Liver (tissue), 9 donors: ENCODE results near the gene TSPAN18. TPM values are rescaled to one million over a fixed set of nuclear protein-coding genes. Genes with fewer than 3 reads are reported as not detected.

Experiments
- DNase-seq: peaks from one replicate; pipeline ENCODE4 v3.0.0-alpha.2; 2017; ENCODE audit warnings: low spot score
- H3K27ac ChIP-seq, 2 donors: one replicate each; pipeline ENCODE4 v1.7.0; 2013; ENCODE audit warnings: inconsistent platforms in 2 of 2, low read length in 2 of 2, control low read depth in 1 of 2, low read depth in 1 of 2, mild to moderate bottlenecking in 1 of 2
- H3K27me3 ChIP-seq, 4 donors: one replicate each; pipeline versions ENCODE4 v1.6.1 to v1.7.0; 2013; ENCODE audit warnings: low read length in 3 of 4, inconsistent platforms in 1 of 4, mild to moderate bottlenecking in 1 of 4, moderate library complexity in 1 of 4; ENCODE audit not compliant: control insufficient read depth in 4 of 4, insufficient read depth in 4 of 4
- H3K36me3 ChIP-seq, 4 donors: one replicate each; pipeline versions ENCODE4 v1.6.1 to v1.7.0; 2013; ENCODE audit warnings: low read length in 3 of 4, mild to moderate bottlenecking in 3 of 4, low read depth in 1 of 4, moderate library complexity in 1 of 4; ENCODE audit not compliant: control insufficient read depth in 4 of 4, insufficient read depth in 3 of 4
- H3K4me1 ChIP-seq, 4 donors: one replicate each; pipeline versions ENCODE4 v1.6.1 to v1.7.0; 2013; ENCODE audit warnings: low read length in 3 of 4, mild to moderate bottlenecking in 3 of 4, moderate library complexity in 1 of 4; ENCODE audit not compliant: control insufficient read depth in 4 of 4, insufficient read depth in 4 of 4
- H3K4me3 ChIP-seq, 3 donors: one replicate each; pipeline versions ENCODE4 v1.6.1 to v1.7.0; 2013; ENCODE audit warnings: low read length in 3 of 3, control low read depth in 1 of 3, low read depth in 1 of 3, mild to moderate bottlenecking in 1 of 3
- H3K9ac ChIP-seq, 2 donors: one replicate each; pipeline ENCODE4 v1.7.0; 2013; ENCODE audit warnings: low read length in 2 of 2, mild to moderate bottlenecking in 2 of 2, moderate library complexity in 2 of 2, control low read depth in 1 of 2, low read depth in 1 of 2
- H3K9me3 ChIP-seq, 4 donors: one replicate each; pipeline versions ENCODE4 v1.6.1 to v1.7.0; 2013; ENCODE audit warnings: low read length in 3 of 4; ENCODE audit not compliant: control insufficient read depth in 4 of 4
- CTCF ChIP-seq: fragments of 150-350 bp; IDR thresholded peaks from 2 replicates; pipeline ENCODE4 v1.5.1; 2017; ENCODE audit warnings: improper control_type of control experiment, low read depth, low read length; ENCODE audit not compliant: missing input control
- FOXA1 ChIP-seq: IDR thresholded peaks from 2 replicates; pipeline ENCODE4 v1.6.1; 2016; ENCODE audit warnings: antibody characterized with exemption
- GABPA ChIP-seq, 2 donors: IDR thresholded peaks in 1 of 2; conservative IDR thresholded peaks in 1 of 2; 2 replicates each; pipeline ENCODE4 v1.6.1; 2016; ENCODE audit warnings: antibody characterized with exemption in 2 of 2, mild to moderate bottlenecking in 1 of 2, moderate library complexity in 1 of 2
- HNF4A ChIP-seq, 2 donors: conservative IDR thresholded peaks; 2 replicates each; pipeline ENCODE4 v1.6.1; 2016; ENCODE audit warnings: antibody characterized with exemption in 2 of 2, mild to moderate bottlenecking in 2 of 2
- HNF4G ChIP-seq: IDR thresholded peaks from 2 replicates; pipeline ENCODE4 v1.6.1; 2016; ENCODE audit warnings: antibody characterized with exemption
- JUND ChIP-seq, 2 donors: IDR thresholded peaks; 2 replicates each; pipeline ENCODE4 v1.6.1; 2016; ENCODE audit warnings: antibody characterized with exemption in 2 of 2
- MAX ChIP-seq: IDR thresholded peaks from 2 replicates; pipeline ENCODE4 v1.6.1; 2016; ENCODE audit warnings: antibody characterized with exemption
- NR2F2 ChIP-seq: IDR thresholded peaks from 2 replicates; pipeline ENCODE4 v1.6.1; 2016; ENCODE audit warnings: antibody characterized with exemption
- RAD21 ChIP-seq, 2 donors: IDR thresholded peaks; 2 replicates each; pipeline ENCODE4 v1.6.1; 2016; ENCODE audit warnings: antibody characterized with exemption in 2 of 2, mild to moderate bottlenecking in 2 of 2
- REST ChIP-seq: IDR thresholded peaks from 2 replicates; pipeline ENCODE4 v1.6.1; 2016; ENCODE audit warnings: antibody characterized with exemption, mild to moderate bottlenecking
- RXRA ChIP-seq, 2 donors: IDR thresholded peaks; 2 replicates each; pipeline ENCODE4 v1.6.1; 2017 to 2018; ENCODE audit warnings: antibody characterized with exemption in 2 of 2, mild to moderate bottlenecking in 1 of 2
- SP1 ChIP-seq: IDR thresholded peaks from 2 replicates; pipeline ENCODE4 v1.6.1; 2018; ENCODE audit warnings: antibody characterized with exemption, mild to moderate bottlenecking
- TAF1 ChIP-seq: conservative IDR thresholded peaks from 2 replicates; pipeline ENCODE4 v1.6.1; 2016; ENCODE audit warnings: antibody characterized with exemption, mild to moderate bottlenecking
- YY1 ChIP-seq: IDR thresholded peaks from 2 replicates; pipeline ENCODE4 v1.6.1; 2016; ENCODE audit warnings: antibody characterized with exemption, mild to moderate bottlenecking
- WGBS: extraction: QIAGEN DNeasy Blood & Tissue Kit; methylation state at CpG from one replicate; pipeline ENCODE4 v1.1.7; 2013; 5-methylcytosine and 5-hydroxymethylcytosine counted together
- polyA plus RNA-seq, 2 donors: library from polyadenylated mRNA; stranded (reverse) in 1 of 2; unstranded in 1 of 2; fragments of 200-250 nt in 1 of 2; fragments of >200 nt in 1 of 2; fragmentation: Nextera tagmentation in 1 of 2; extraction: Ambion mirVana in 1 of 2; gene quantifications; one replicate each; pipeline versions ENCODE4 v1.2.1 to v1.2.3, GENCODE V29; 2013 to 2015
- total RNA-seq, 2 donors: library from RNA; depleted of rRNA; stranded (reverse); fragments of >200 nt; gene quantifications; one replicate each; pipeline ENCODE4 v1.2.3, GENCODE V29; 2014
- donor health status: healthy.
- donor health status: healthy.
- donor health status: healthy.
- donor health status: healthy.
- donor health status: healthy.

The TSPAN18 gene
- total and polyA plus RNA-seq, 4 donors: 1.2 to 5.0 (median 2.8) TPM

- no peak overlapping the region for H3K27ac ChIP-seq
These were observed 136.5 kb downstream of the TSPAN18 start for GRCh38 chr11:44863231-44863630.

GRCh38 chr11:44865866-44866272 lies 139.1 kb downstream of the TSPAN18 start:
- no peak for DNase-seq
- peaks cover 2 to 11% (median 7%) of the 10 kb centered on the region in 4 donors for H3K4me1 ChIP-seq
- no peak overlapping the region for H3K9ac ChIP-seq
- H3K9me3 ChIP-seq: no peaks in the 10 kb centered on the region
- H3K27ac ChIP-seq: no peak overlapping the region
- 26% methylated on average over 7 of the region's 7 CpGs for WGBS
- TF ChIP-seq REST (no peak), RAD21 (IDR thresholded peaks at IDR 0.05) (peak; percentile 60), HNF4G (peak; percentile 15), SP1 (peak; percentile 20), TAF1 (no peak), YY1 (no peak), RXRA (IDR thresholded peaks at IDR 0.05) (peak; percentile 67 to 75), CTCF (peak; percentile 17), HNF4A (conservative IDR thresholded peaks at IDR 0.05) (peak; percentile 79 to 81), NR2F2 (peak; percentile 38)
- no peaks in the 10 kb centered on the region for H3K27me3 ChIP-seq
- H3K36me3 ChIP-seq: no peaks in the 10 kb centered on the region
- no peak overlapping the region for H3K4me3 ChIP-seq

More at GRCh38 chr11:44863231-44863630, 136.5 kb downstream of the TSPAN18 start:
- Histone ChIP-seq H3K4me1 (peaks cover 2 to 11% (median 7%) of the 10 kb centered on the region in 4 donors), H3K9me3 (no peaks in the 10 kb centered on the region), H3K27me3 (no peaks in the 10 kb centered on the region), H3K36me3 (no peaks in the 10 kb centered on the region), H3K4me3 (no peak overlapping the region), H3K9ac (no peak overlapping the region)
- no peak for DNase-seq
- TF ChIP-seq MAX: no peak
- no peak for TF ChIP-seq CTCF
- TF ChIP-seq NR2F2: no peak
- no peak for TF ChIP-seq HNF4A (conservative IDR thresholded peaks at IDR 0.05)
- TF ChIP-seq YY1: no peak
- TF ChIP-seq TAF1: no peak
- TF ChIP-seq JUND (IDR thresholded peaks at IDR 0.05): no peak
- no peak for TF ChIP-seq GABPA (IDR thresholded peaks at IDR 0.05 in 1 of 2, conservative IDR thresholded peaks at IDR 0.05 in 1 of 2)
- no peak for TF ChIP-seq FOXA1
- no peak for TF ChIP-seq RXRA (IDR thresholded peaks at IDR 0.05)
- WGBS: 88% methylated on average over 6 of the region's 6 CpGs
